Mesenchymal stem cell (in vitro differentiated cells and primary cell): ENCODE data around the gene ALKBH4.

Source experiments
- DNase-seq: peaks from one replicate; pipeline ENCODE4 v3.0.0-alpha.2; 2013
- H2AFZ ChIP-seq: one replicate; pipeline ENCODE4 v1.6.1; 2013; ENCODE audit warnings: low read depth, mild to moderate bottlenecking, control low read depth, inconsistent platforms, low read length, moderate library complexity
- H2AK5ac ChIP-seq: 2 replicates; pipeline ENCODE4 v1.6.1; 2013; ENCODE audit warnings: low read length, moderate library complexity, mild to moderate bottlenecking, inconsistent platforms; ENCODE audit not compliant: severe bottlenecking
- H2BK120ac ChIP-seq: one replicate; pipeline ENCODE4 v1.6.1; 2013; ENCODE audit warnings: low read depth, mild to moderate bottlenecking, inconsistent platforms, low read length, moderate library complexity
- H2BK12ac ChIP-seq, 2 experiments: one replicate each; pipeline ENCODE4 v1.6.1; 2013; ENCODE audit warnings: inconsistent platforms in 2 of 2, low read length in 2 of 2, mild to moderate bottlenecking in 2 of 2, moderate library complexity in 2 of 2, control low read depth in 1 of 2
- H2BK15ac ChIP-seq: one replicate; pipeline ENCODE4 v1.6.1; 2013; ENCODE audit warnings: mild to moderate bottlenecking, low read depth, inconsistent platforms; ENCODE audit not compliant: poor library complexity, severe bottlenecking
- H2BK5ac ChIP-seq: 2 replicates; pipeline ENCODE4 v1.6.1; 2013; ENCODE audit warnings: low read depth, mild to moderate bottlenecking, low read length, control low read depth, inconsistent platforms; ENCODE audit not compliant: poor library complexity, severe bottlenecking
- H3K14ac ChIP-seq, 2 experiments: one replicate each; pipeline ENCODE4 v1.6.1; 2013; ENCODE audit warnings: inconsistent platforms in 2 of 2, low read length in 2 of 2, control low read depth in 1 of 2, mild to moderate bottlenecking in 1 of 2, moderate library complexity in 1 of 2
- H3K18ac ChIP-seq, 2 experiments: one replicate each; pipeline ENCODE4 v1.6.1; 2013; ENCODE audit warnings: inconsistent platforms in 2 of 2, low read length in 2 of 2, control low read depth in 1 of 2, low read depth in 1 of 2, mild to moderate bottlenecking in 1 of 2
- H3K23ac ChIP-seq, 2 experiments: one replicate each; pipeline ENCODE4 v1.6.1; 2013; ENCODE audit warnings: inconsistent platforms in 2 of 2, low read length in 2 of 2, mild to moderate bottlenecking in 2 of 2, moderate library complexity in 2 of 2, control low read depth in 1 of 2
- H3K27ac ChIP-seq: 2 replicates; pipeline ENCODE4 v1.5.1; 2013; ENCODE audit warnings: mild to moderate bottlenecking, moderate library complexity, low read length, control low read depth, inconsistent platforms; ENCODE audit not compliant: poor library complexity, severe bottlenecking
- H3K27me3 ChIP-seq, 2 experiments: 2 replicates each; pipeline versions ENCODE4 v1.6.1 to v1.7.0; 2013; ENCODE audit warnings: low read length in 2 of 2, mild to moderate bottlenecking in 2 of 2, moderate library complexity in 2 of 2, control low read depth in 1 of 2, inconsistent platforms in 1 of 2; ENCODE audit not compliant: control insufficient read depth in 1 of 2, insufficient read depth in 1 of 2
- H3K36me3 ChIP-seq, 2 experiments: 2 replicates each; pipeline versions ENCODE4 v1.6.1 to v1.7.0; 2013; ENCODE audit warnings: low read length in 2 of 2, control low read depth in 1 of 2, inconsistent platforms in 1 of 2, low read depth in 1 of 2, mild to moderate bottlenecking in 1 of 2; ENCODE audit not compliant: insufficient read depth in 2 of 2, control insufficient read depth in 1 of 2
- H3K4ac ChIP-seq, 2 experiments: one replicate each; pipeline ENCODE4 v1.6.1; 2013; ENCODE audit warnings: inconsistent platforms in 2 of 2, low read length in 2 of 2, mild to moderate bottlenecking in 2 of 2, moderate library complexity in 2 of 2, control low read depth in 1 of 2, low read depth in 1 of 2
- H3K4me1 ChIP-seq: 2 replicates; pipeline ENCODE4 v1.6.1; 2013; ENCODE audit warnings: low read depth, low read length, control low read depth; ENCODE audit not compliant: control insufficient read depth, insufficient read depth
- H3K4me2 ChIP-seq: 2 replicates; pipeline ENCODE4 v1.6.1; 2013; ENCODE audit warnings: low read length, mild to moderate bottlenecking, inconsistent platforms; ENCODE audit not compliant: poor library complexity, severe bottlenecking
- H3K4me3 ChIP-seq, 2 experiments: 2 replicates each; pipeline versions ENCODE4 v1.5.1 to v1.7.0; 2013; ENCODE audit warnings: low read length in 2 of 2, mild to moderate bottlenecking in 2 of 2, control low read depth in 1 of 2, low read depth in 1 of 2; ENCODE audit not compliant: insufficient read depth in 1 of 2
- H3K79me1 ChIP-seq: replicated peaks from 2 replicates; pipeline ENCODE4 v1.6.1; 2013; ENCODE audit warnings: mild to moderate bottlenecking, control low read depth, low read length, inconsistent platforms; ENCODE audit not compliant: poor library complexity, severe bottlenecking
- H3K9ac ChIP-seq: 2 replicates; pipeline ENCODE4 v1.7.0; 2013; ENCODE audit warnings: mild to moderate bottlenecking, low read length, moderate library complexity
- H3K9me3 ChIP-seq: 2 replicates; pipeline ENCODE4 v1.7.0; 2013; ENCODE audit warnings: mild to moderate bottlenecking, low read length; ENCODE audit not compliant: control insufficient read depth
- H4K8ac ChIP-seq: one replicate; pipeline ENCODE4 v1.6.1; 2013; ENCODE audit warnings: inconsistent platforms, mild to moderate bottlenecking, low read length, moderate library complexity
- H4K91ac ChIP-seq: one replicate; pipeline ENCODE4 v1.6.1; 2013; ENCODE audit warnings: mild to moderate bottlenecking, low read length, inconsistent platforms
- WGBS: methylation state at CpG from one replicate; pipeline ENCODE4 v1.1.7; 2013; ENCODE audit warnings: mixed read lengths; 5-methylcytosine and 5-hydroxymethylcytosine counted together

Gene ALKBH4

DNA sequence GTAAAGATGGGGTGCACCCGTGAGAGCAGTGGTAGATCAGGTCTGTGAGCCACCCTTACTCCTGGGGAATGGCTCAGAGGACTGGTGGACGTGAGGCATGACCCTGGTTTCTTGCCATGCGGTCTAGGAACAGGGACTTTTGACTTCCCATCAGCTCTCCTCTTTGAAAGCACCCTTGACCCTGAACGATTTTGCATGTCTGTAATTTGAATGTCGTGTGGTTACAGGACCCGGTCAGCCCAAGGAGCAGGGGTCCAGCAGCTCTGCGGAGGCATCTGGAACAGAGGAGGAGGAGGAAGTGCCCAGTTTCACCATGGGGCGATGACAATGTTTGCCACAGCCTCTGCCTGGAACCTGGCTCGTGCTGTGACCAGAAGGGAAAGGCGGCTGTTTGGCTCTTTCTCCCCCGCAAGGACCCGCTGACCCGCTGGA is 39.9 kb downstream of the ALKBH4 start:
- Histone ChIP-seq H2BK120ac (no peak overlapping the region), H2BK12ac (no peak overlapping the region), H3K9ac (no peak overlapping the region), H3K36me3 (peaks cover 54 to 67% of the 10 kb centered on the region in 2 experiments), H2BK15ac (no peak overlapping the region), H3K4ac (no peak overlapping the region), H2AK5ac (no peak overlapping the region), H3K27me3 (no peaks in the 10 kb centered on the region), H3K18ac (no peak overlapping the region), H3K9me3 (no peaks in the 10 kb centered on the region), H3K79me1 (peaks cover 7% of the 10 kb centered on the region), H4K91ac (no peak overlapping the region), H2BK5ac (no peak overlapping the region), H3K4me2 (no peak overlapping the region), H3K4me1 (peaks cover 17% of the 10 kb centered on the region), H3K4me3 (no peak overlapping the region), H4K8ac (no peak overlapping the region), H3K27ac (no peak overlapping the region), H3K14ac (no peak overlapping the region), H2AFZ (no peak overlapping the region), H3K23ac (no peak overlapping the region)
- DNase-seq = no peak
- 98% methylated on average over 13 of the region's 13 CpGs for WGBS

DNA sequence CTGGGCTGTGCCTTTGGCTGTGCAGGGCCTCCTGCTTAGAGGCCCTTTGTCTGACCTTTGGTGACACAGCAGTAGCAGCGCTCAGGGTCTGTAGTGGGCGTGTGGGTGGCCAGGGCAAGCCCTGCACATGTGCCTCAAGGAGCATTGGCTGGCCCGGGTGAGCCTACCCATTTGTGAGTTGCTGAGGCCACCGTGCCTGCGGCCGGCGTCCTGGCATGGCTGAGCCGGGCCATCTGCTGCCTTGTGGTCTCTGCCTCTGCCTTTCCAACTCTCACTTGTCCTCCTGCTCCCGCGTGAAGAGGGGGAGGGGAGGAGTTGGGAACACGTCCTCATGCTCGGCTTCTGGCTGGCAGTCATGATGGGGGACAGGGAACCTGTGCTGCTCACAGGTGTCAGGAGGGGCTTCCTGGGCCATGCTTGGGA is 40.5 kb downstream of the ALKBH4 start:
- H3K4me3 ChIP-seq = no peak overlapping the region
- no peak overlapping the region for H3K18ac ChIP-seq
- H2BK120ac ChIP-seq = no peak overlapping the region
- no peak overlapping the region for H2BK15ac ChIP-seq
- H3K36me3 ChIP-seq = peaks cover 51 to 72% of the 10 kb centered on the region in 2 experiments
- H4K91ac ChIP-seq = no peak overlapping the region
- no peak overlapping the region for H2AFZ ChIP-seq
- H3K4me1 ChIP-seq = peaks cover 17% of the 10 kb centered on the region
- H2BK12ac ChIP-seq = no peak overlapping the region
- no peak overlapping the region for H2BK5ac ChIP-seq
- H3K79me1 ChIP-seq = peaks cover 9% of the 10 kb centered on the region
- no peaks in the 10 kb centered on the region for H3K9me3 ChIP-seq
- no peaks in the 10 kb centered on the region for H3K27me3 ChIP-seq
- no peak overlapping the region for H3K9ac ChIP-seq
- WGBS = 85% methylated on average over 9 of the region's 12 CpGs
- H3K4me2 ChIP-seq = no peak overlapping the region
- no peak overlapping the region for H3K4ac ChIP-seq
- H3K27ac ChIP-seq = no peak overlapping the region
- no peak overlapping the region for H4K8ac ChIP-seq
- H3K23ac ChIP-seq = no peak overlapping the region
- no peak overlapping the region for H3K14ac ChIP-seq
- no peak overlapping the region for H2AK5ac ChIP-seq
- no peak for DNase-seq

DNA sequence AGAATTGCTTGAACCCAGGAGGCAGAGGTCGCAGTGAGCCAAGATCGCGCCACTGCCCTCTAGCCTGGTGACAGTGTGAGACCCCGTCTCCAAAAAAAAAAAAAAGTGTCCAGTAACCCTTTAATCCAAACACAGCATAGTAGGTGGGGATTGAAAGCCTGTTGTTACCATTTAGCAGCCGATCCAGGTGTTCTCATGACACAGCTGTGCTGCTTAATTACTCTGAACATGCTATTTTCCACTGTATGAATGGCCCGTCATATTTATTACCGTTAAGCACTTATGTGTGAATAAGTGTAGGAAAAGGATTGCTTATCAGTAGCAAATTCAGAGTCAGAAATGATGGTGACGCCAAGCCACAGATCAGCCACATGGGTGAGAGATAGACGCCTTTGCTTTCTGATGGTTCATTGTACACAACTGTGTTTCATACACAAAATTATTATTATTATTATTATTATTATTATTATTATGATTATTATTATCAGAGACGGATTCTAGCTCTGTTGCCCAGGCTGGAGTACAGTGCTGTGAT is 42.9 kb downstream of the ALKBH4 start:
- no peak for DNase-seq
- H3K4ac ChIP-seq = no peak overlapping the region
- no peaks in the 10 kb centered on the region for H3K27me3 ChIP-seq

DNA sequence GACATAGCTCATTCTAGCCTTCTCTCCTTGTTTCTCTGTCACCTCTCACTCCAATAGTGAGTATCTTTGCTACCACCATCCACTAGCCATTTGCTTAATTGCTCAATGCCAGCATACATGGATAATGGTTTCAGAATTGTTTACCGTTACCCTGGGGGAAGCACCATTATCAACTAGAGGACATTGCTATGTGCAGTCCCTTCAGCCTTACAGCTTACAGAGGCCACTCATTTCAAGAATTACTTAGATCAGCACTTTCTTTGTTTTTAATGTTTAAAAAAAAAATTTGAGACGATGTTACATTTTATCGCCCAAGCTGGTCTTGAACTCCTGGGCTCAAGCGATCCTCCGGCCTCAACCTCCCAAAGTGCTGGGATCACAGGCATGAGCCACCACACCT is 46.1 kb downstream of the ALKBH4 start:
- Histone ChIP-seq H3K36me3 (peaks cover 49 to 81% of the 10 kb centered on the region in 2 experiments), H3K4me3 (no peak overlapping the region), H3K4me2 (no peak overlapping the region), H2BK5ac (no peak overlapping the region), H3K9ac (no peak overlapping the region), H2BK120ac (no peak overlapping the region), H2AK5ac (no peak overlapping the region), H2BK15ac (no peak overlapping the region), H4K8ac (no peak overlapping the region), H3K27me3 (no peaks in the 10 kb centered on the region), H3K79me1 (peaks cover 25% of the 10 kb centered on the region), H4K91ac (no peak overlapping the region), H3K14ac (no peak overlapping the region), H3K4ac (no peak overlapping the region), H3K9me3 (no peaks in the 10 kb centered on the region), H2AFZ (no peak overlapping the region), H3K18ac (no peak overlapping the region), H3K27ac (no peak overlapping the region), H3K23ac (no peak overlapping the region), H3K4me1 (no peaks in the 10 kb centered on the region), H2BK12ac (no peak overlapping the region)
- no peak for DNase-seq
- 95% methylated on average over 5 of the region's 5 CpGs for WGBS

More for the DNA sequence above, 42.9 kb downstream of the ALKBH4 start:
- Histone ChIP-seq H2BK5ac (no peak overlapping the region), H2BK120ac (no peak overlapping the region), H3K4me1 (peaks cover 16% of the 10 kb centered on the region), H4K8ac (no peak overlapping the region), H2AK5ac (no peak overlapping the region), H3K79me1 (peaks cover 18% of the 10 kb centered on the region), H3K4me3 (no peak overlapping the region), H2BK15ac (no peak overlapping the region), H3K23ac (no peak overlapping the region), H3K4me2 (no peak overlapping the region), H2AFZ (no peak overlapping the region), H3K9ac (no peak overlapping the region), H4K91ac (no peak overlapping the region), H3K14ac (no peak overlapping the region), H3K18ac (no peak overlapping the region), H2BK12ac (no peak overlapping the region), H3K36me3 (peaks cover 56 to 76% of the 10 kb centered on the region in 2 experiments), H3K9me3 (no peaks in the 10 kb centered on the region), H3K27ac (no peak overlapping the region)
- 98% methylated on average over 8 of the region's 10 CpGs for WGBS
